Colonic mucosa (tissue), 4 donors: Measurements from ENCODE around the gene FMNL2. TPM values are rescaled to one million over a fixed set of nuclear protein-coding genes. Genes with fewer than 3 reads are reported as not detected.

ENCODE experiments used
- DNase-seq: peaks from one replicate; pipeline ENCODE4 v3.0.0-alpha.2; 2020
- H3K27ac ChIP-seq: fragments of 200-600 bp; one replicate; pipeline ENCODE4 v1.8.0; 2021
- H3K27me3 ChIP-seq: fragments of 200-600 bp; one replicate; pipeline ENCODE4 v1.8.0; 2021
- H3K36me3 ChIP-seq: fragments of 200-600 bp; one replicate; pipeline ENCODE4 v1.8.0; 2021
- H3K4me1 ChIP-seq: fragments of 200-600 bp; one replicate; pipeline ENCODE4 v1.8.0; 2021; ENCODE audit warnings: mild to moderate bottlenecking
- H3K4me3 ChIP-seq: fragments of 200-600 bp; one replicate; pipeline ENCODE4 v1.8.0; 2021
- H3K9ac ChIP-seq, 2 donors: one replicate each; pipeline ENCODE4 v1.7.0; 2013; ENCODE audit warnings: control low read depth in 2 of 2, low read depth in 2 of 2, low read length in 2 of 2
- H3K9me3 ChIP-seq: fragments of 200-600 bp; one replicate; pipeline ENCODE4 v1.8.0; 2021
- CTCF ChIP-seq: fragments of 200-600 bp; IDR thresholded peaks from one replicate; pipeline ENCODE4 v1.8.0; 2022; ENCODE audit warnings: antibody characterized with exemption, mild to moderate bottlenecking
- intact Hi-C: fragments of 100-400 bp; cut with DNase I; formaldehyde crosslinking; loops from one replicate; pipeline ENCODE4 v1.14.1; 2022
- total RNA-seq, 2 donors: library from RNA; stranded (reverse); fragmentation: NEBNext Ultra II Directional in 1 of 2; extraction: Animal tissue kit (Norgen Biotek cat#: 25700) in 1 of 2; gene quantifications; one replicate each; pipeline ENCODE4 v1.2.1, GENCODE V29; 2021
- donor health status: healthy.
- donor health status: DM: no; HTN: no; CAD: no.
- donor health status: DM: no; HTN: no; CAD: no.

Gene FMNL2
- total RNA-seq, 2 donors from 2014 or later = 10.6 to 17.5 TPM

GRCh38 chr2:152511981-152512380, 177.0 kb downstream of the FMNL2 start:
- intact Hi-C loops = no loop called here
- Histone ChIP-seq H3K27ac (no peak overlapping the region), H3K9ac (no peak overlapping the region)

GRCh38 chr2:152513029-152513428, 178.1 kb downstream of the FMNL2 start:
- Histone ChIP-seq H3K27me3 (no peaks in the 10 kb centered on the region), H3K27ac (no peak overlapping the region), H3K4me1 (no peaks in the 10 kb centered on the region), H3K4me3 (no peak overlapping the region), H3K36me3 (no peaks in the 10 kb centered on the region), H3K9me3 (no peaks in the 10 kb centered on the region), H3K9ac (no peak overlapping the region)
- no peak for TF ChIP-seq CTCF
- no peak for DNase-seq
- intact Hi-C loops = no loop called here

More at GRCh38 chr2:152511981-152512380, 177.0 kb downstream of the FMNL2 start:
- no peak for DNase-seq
- TF ChIP-seq CTCF = no peak
- H3K27me3 ChIP-seq = no peaks in the 10 kb centered on the region
- H3K9me3 ChIP-seq = no peaks in the 10 kb centered on the region
- H3K4me3 ChIP-seq = no peak overlapping the region
- H3K4me1 ChIP-seq = no peaks in the 10 kb centered on the region
- H3K36me3 ChIP-seq = no peaks in the 10 kb centered on the region

GRCh38 chr2:152513681-152514080, 178.7 kb downstream of the FMNL2 start:
- H3K9ac ChIP-seq = no peak overlapping the region
- no peak overlapping the region for H3K4me3 ChIP-seq
- H3K9me3 ChIP-seq = no peaks in the 10 kb centered on the region
- no peaks in the 10 kb centered on the region for H3K4me1 ChIP-seq
- TF ChIP-seq CTCF = no peak
- H3K27me3 ChIP-seq = no peaks in the 10 kb centered on the region
- DNase-seq = no peak
- H3K36me3 ChIP-seq = no peaks in the 10 kb centered on the region
- H3K27ac ChIP-seq = no peak overlapping the region
- intact Hi-C loops = no loop called here

GRCh38 chr2:152518034-152518433, 183.1 kb downstream of the FMNL2 start:
- intact Hi-C loops = no loop called here
- TF ChIP-seq CTCF = no peak

GRCh38 chr2:152518641-152519580, 183.9 kb downstream of the FMNL2 start:
- Histone ChIP-seq H3K9ac (no peak overlapping the region), H3K36me3 (no peaks in the 10 kb centered on the region), H3K9me3 (no peaks in the 10 kb centered on the region), H3K4me3 (no peak overlapping the region), H3K4me1 (no peaks in the 10 kb centered on the region), H3K27ac (no peak overlapping the region), H3K27me3 (no peaks in the 10 kb centered on the region)
- no peak for DNase-seq
- TF ChIP-seq CTCF = no peak
- intact Hi-C loops = no loop called here

More at GRCh38 chr2:152518034-152518433, 183.1 kb downstream of the FMNL2 start:
- H3K9ac ChIP-seq = no peak overlapping the region
- H3K27me3 ChIP-seq = no peaks in the 10 kb centered on the region
- no peaks in the 10 kb centered on the region for H3K9me3 ChIP-seq
- no peak overlapping the region for H3K4me3 ChIP-seq
- DNase-seq = no peak
- H3K27ac ChIP-seq = no peak overlapping the region
- H3K36me3 ChIP-seq = no peaks in the 10 kb centered on the region
- H3K4me1 ChIP-seq = no peaks in the 10 kb centered on the region
